Cardiac fibroblast (primary cell): Measurements from ENCODE around the gene MET.

Experiments used
- DNase-seq, 2 donors: peaks; one replicate each; pipeline versions ENCODE4 v3.0.0 to v3.0.0-alpha.2; 2010; ENCODE audit warnings: low read depth in 2 of 2
- H3K4me3 ChIP-seq, 2 donors: replicated peaks in 1 of 2; 1 replicate in 1 of 2; 2 replicates in 1 of 2; pipeline ENCODE4 v1.5.1; 2011; ENCODE audit warnings: low read depth in 2 of 2, low read length in 2 of 2, mild to moderate bottlenecking in 2 of 2, moderate library complexity in 1 of 2
- CTCF ChIP-seq: IDR thresholded peaks from one replicate; pipeline ENCODE4 v1.5.1; 2011; ENCODE audit warnings: low read depth, mild to moderate bottlenecking, low read length, inconsistent platforms

The MET gene

GRCh38 chr7:116724560-116725231 is 52.7 kb downstream of the MET start:
- DNase-seq: no peak
- no peak for TF ChIP-seq CTCF
- no peak overlapping the region for H3K4me3 ChIP-seq

- no peak for TF ChIP-seq CTCF
- no peak overlapping the region for H3K4me3 ChIP-seq
- no peak for DNase-seq
These were observed 54.2 kb downstream of the MET start for GRCh38 chr7:116726149-116726548.

- TF ChIP-seq CTCF: no peak
- peak in 1 of 2 donors; percentile 26 for DNase-seq
These were observed 54.9 kb downstream of the MET start for GRCh38 chr7:116726713-116727431.

GRCh38 chr7:116727432-116728009 is 55.5 kb downstream of the MET start:
- TF ChIP-seq CTCF: no peak
- no peak overlapping the region for H3K4me3 ChIP-seq
- no peak for DNase-seq

More at GRCh38 chr7:116726713-116727431, 54.9 kb downstream of the MET start:
- no peak overlapping the region for H3K4me3 ChIP-seq

- no peak for TF ChIP-seq CTCF
These were observed 56.4 kb downstream of the MET start for GRCh38 chr7:116728413-116728812.

GRCh38 chr7:116730097-116731022 is 58.4 kb downstream of the MET start:
- TF ChIP-seq CTCF: no peak
- no peak for DNase-seq
- H3K4me3 ChIP-seq: no peak overlapping the region

More at GRCh38 chr7:116728413-116728812, 56.4 kb downstream of the MET start:
- no peak overlapping the region for H3K4me3 ChIP-seq
- DNase-seq: no peak
